SK-N-SH treated with all-trans-retinoic acid at 6 μM for 48 hours (cell line): ENCODE results near the gene CNGA4.

Source experiments
- ATAC-seq: fragments of 200-7000 bp; cut with Tn5 transposase; 3 replicates; pipeline ENCODE4 v1.9.1; 2020; ENCODE audit warnings: mild to moderate bottlenecking, moderate library complexity
- ARNTL ChIP-seq: fragments of 450-650 bp; formaldehyde crosslinking; IDR thresholded peaks from 2 replicates; pipeline ENCODE4 v1.5.0; 2020; ENCODE audit warnings: low read depth, mild to moderate bottlenecking, moderate library complexity, borderline replicate concordance
- BACH2 ChIP-seq: fragments of 250-450 bp; sonication (Bioruptor Pico); IDR thresholded peaks from 2 replicates; pipeline ENCODE4 v1.9.0; 2021; ENCODE audit warnings: mild to moderate bottlenecking, borderline replicate concordance
- CSDC2 ChIP-seq: fragments of 250-450 bp; sonication (Bioruptor Pico); IDR thresholded peaks from 2 replicates; pipeline ENCODE4 v1.5.0; 2020; ENCODE audit warnings: mild to moderate bottlenecking, moderate library complexity
- ESRRG ChIP-seq: fragments of 250-450 bp; sonication (Bioruptor Pico); IDR thresholded peaks from 2 replicates; pipeline ENCODE4 v1.6.1; 2021; ENCODE audit warnings: mild to moderate bottlenecking
- GLIS3 ChIP-seq: fragments of 250-450 bp; sonication (Bioruptor Pico); IDR thresholded peaks from 2 replicates; pipeline ENCODE4 v1.5.0; 2020; ENCODE audit warnings: mild to moderate bottlenecking, moderate library complexity
- ISL1 ChIP-seq: fragments of 250-450 bp; sonication (Bioruptor Pico); IDR thresholded peaks from 2 replicates; pipeline ENCODE4 v2.1.2; 2022; ENCODE audit warnings: mild to moderate bottlenecking, moderate library complexity
- OSR1 ChIP-seq: fragments of 250-450 bp; sonication (Bioruptor Pico); IDR thresholded peaks from 2 replicates; pipeline ENCODE4 v1.8.0; 2022; ENCODE audit warnings: moderate library complexity, mild to moderate bottlenecking, inconsistent platforms
- PPARA ChIP-seq: fragments of 250-450 bp; sonication (Bioruptor Pico); IDR thresholded peaks from 2 replicates; pipeline ENCODE4 v1.5.0; 2020; ENCODE audit warnings: mild to moderate bottlenecking, borderline replicate concordance
- RARB ChIP-seq: fragments of 250-450 bp; sonication (Bioruptor Pico); IDR thresholded peaks from 2 replicates; pipeline ENCODE4 v1.8.0; 2021; ENCODE audit warnings: mild to moderate bottlenecking, moderate library complexity
- SNAI2 ChIP-seq: fragments of 250-450 bp; sonication (Bioruptor Pico); IDR thresholded peaks from 2 replicates; pipeline ENCODE4 v1.5.0; 2020; ENCODE audit warnings: mild to moderate bottlenecking, moderate library complexity
- TCF4 ChIP-seq: fragments of 250-450 bp; sonication (Bioruptor Pico); IDR thresholded peaks from 2 replicates; pipeline ENCODE4 v1.8.0; 2021; ENCODE audit warnings: mild to moderate bottlenecking, moderate library complexity, borderline replicate concordance
- ZC3H10 ChIP-seq: fragments of 250-450 bp; sonication (Bioruptor Pico); IDR thresholded peaks from 2 replicates; pipeline ENCODE4 v1.5.1; 2021; ENCODE audit warnings: mild to moderate bottlenecking, moderate library complexity
- ZFP3 ChIP-seq: fragments of 250-450 bp; sonication (Bioruptor Pico); IDR thresholded peaks from 2 replicates; pipeline ENCODE4 v1.5.0; 2020; ENCODE audit warnings: mild to moderate bottlenecking, moderate library complexity
- ZFP30 ChIP-seq: fragments of 450-650 bp; formaldehyde crosslinking; IDR thresholded peaks from 2 replicates; pipeline ENCODE4 v1.5.0; 2022; ENCODE audit warnings: mild to moderate bottlenecking, moderate library complexity
- ZNF565 ChIP-seq: fragments of 450-650 bp; formaldehyde crosslinking; conservative IDR thresholded peaks from 2 replicates; pipeline ENCODE4 v1.5.0; 2020; ENCODE audit warnings: low read depth, mild to moderate bottlenecking, moderate library complexity
- ZNF70 ChIP-seq: fragments of 450-650 bp; formaldehyde crosslinking; IDR thresholded peaks from 2 replicates; pipeline ENCODE4 v1.5.0; 2020; ENCODE audit warnings: mild to moderate bottlenecking, moderate library complexity
- ZNF8 ChIP-seq: fragments of 450-650 bp; formaldehyde crosslinking; IDR thresholded peaks from 2 replicates; pipeline ENCODE4 v1.5.0; 2020; ENCODE audit warnings: mild to moderate bottlenecking, moderate library complexity
- TF ChIP-seq, protein P1 (sequence below): fragments of 250-450 bp; sonication (Bioruptor Pico); IDR thresholded peaks from 2 replicates; pipeline ENCODE4 v1.8.0; 2020; ENCODE audit warnings: mild to moderate bottlenecking, moderate library complexity, borderline replicate concordance
- TF ChIP-seq, protein P2 (sequence below): fragments of 250-450 bp; sonication (Bioruptor Pico); IDR thresholded peaks from 2 replicates; pipeline ENCODE4 v1.5.0; 2020; ENCODE audit warnings: mild to moderate bottlenecking, moderate library complexity
- TF ChIP-seq, protein P3 (sequence below): fragments of 250-450 bp; sonication (Bioruptor Pico); IDR thresholded peaks from 2 replicates; pipeline ENCODE4 v1.5.1; 2020; ENCODE audit warnings: low read depth, mild to moderate bottlenecking, moderate library complexity
- TF ChIP-seq, protein P4 (sequence below): fragments of 250-450 bp; sonication (Bioruptor Pico); IDR thresholded peaks from 2 replicates; pipeline ENCODE4 v1.5.1; 2021; ENCODE audit warnings: mild to moderate bottlenecking, moderate library complexity

Gene CNGA4

DNA sequence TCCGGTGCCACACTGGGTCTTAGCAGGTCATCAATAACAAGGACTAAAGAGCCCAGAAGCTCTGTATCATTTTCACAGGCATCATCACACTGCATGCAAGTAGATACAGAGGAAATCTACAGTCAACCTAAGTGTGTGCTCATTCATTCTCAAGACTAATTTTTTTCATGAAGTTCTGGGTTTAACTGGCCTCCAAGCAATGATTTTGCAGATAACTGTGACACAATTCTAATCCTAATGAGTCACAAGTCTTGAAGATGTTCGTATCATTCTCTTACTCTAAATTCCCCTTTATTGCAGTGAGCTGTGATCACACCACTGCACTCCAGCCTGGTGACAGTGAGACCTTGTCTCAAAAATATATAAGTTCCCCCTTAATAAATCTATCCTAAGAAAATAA, 37.4 kb upstream of the CNGA4 start:
- TF ChIP-seq ZFP3 (CRISPR knock-in tag) (no peak), RARB (CRISPR knock-in tag) (no peak), BACH2 (no peak), CSDC2 (no peak), GLIS3 (CRISPR knock-in tag) (no peak), ZC3H10 (CRISPR knock-in tag) (no peak), PPARA (CRISPR knock-in tag) (no peak), ZNF70 (CRISPR knock-in tag) (no peak), ZNF8 (CRISPR knock-in tag) (no peak), ISL1 (CRISPR knock-in tag) (no peak), ARNTL (CRISPR knock-in tag) (no peak), ZFP30 (no peak), ESRRG (CRISPR knock-in tag) (no peak), TCF4 (CRISPR knock-in tag) (no peak), SNAI2 (CRISPR knock-in tag) (no peak)
- TF ChIP-seq, protein P1, sequence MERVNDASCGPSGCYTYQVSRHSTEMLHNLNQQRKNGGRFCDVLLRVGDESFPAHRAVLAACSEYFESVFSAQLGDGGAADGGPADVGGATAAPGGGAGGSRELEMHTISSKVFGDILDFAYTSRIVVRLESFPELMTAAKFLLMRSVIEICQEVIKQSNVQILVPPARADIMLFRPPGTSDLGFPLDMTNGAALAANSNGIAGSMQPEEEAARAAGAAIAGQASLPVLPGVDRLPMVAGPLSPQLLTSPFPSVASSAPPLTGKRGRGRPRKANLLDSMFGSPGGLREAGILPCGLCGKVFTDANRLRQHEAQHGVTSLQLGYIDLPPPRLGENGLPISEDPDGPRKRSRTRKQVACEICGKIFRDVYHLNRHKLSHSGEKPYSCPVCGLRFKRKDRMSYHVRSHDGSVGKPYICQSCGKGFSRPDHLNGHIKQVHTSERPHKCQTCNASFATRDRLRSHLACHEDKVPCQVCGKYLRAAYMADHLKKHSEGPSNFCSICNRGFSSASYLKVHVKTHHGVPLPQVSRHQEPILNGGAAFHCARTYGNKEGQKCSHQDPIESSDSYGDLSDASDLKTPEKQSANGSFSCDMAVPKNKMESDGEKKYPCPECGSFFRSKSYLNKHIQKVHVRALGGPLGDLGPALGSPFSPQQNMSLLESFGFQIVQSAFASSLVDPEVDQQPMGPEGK (CRISPR knock-in tag): no peak
- TF ChIP-seq, protein P2, sequence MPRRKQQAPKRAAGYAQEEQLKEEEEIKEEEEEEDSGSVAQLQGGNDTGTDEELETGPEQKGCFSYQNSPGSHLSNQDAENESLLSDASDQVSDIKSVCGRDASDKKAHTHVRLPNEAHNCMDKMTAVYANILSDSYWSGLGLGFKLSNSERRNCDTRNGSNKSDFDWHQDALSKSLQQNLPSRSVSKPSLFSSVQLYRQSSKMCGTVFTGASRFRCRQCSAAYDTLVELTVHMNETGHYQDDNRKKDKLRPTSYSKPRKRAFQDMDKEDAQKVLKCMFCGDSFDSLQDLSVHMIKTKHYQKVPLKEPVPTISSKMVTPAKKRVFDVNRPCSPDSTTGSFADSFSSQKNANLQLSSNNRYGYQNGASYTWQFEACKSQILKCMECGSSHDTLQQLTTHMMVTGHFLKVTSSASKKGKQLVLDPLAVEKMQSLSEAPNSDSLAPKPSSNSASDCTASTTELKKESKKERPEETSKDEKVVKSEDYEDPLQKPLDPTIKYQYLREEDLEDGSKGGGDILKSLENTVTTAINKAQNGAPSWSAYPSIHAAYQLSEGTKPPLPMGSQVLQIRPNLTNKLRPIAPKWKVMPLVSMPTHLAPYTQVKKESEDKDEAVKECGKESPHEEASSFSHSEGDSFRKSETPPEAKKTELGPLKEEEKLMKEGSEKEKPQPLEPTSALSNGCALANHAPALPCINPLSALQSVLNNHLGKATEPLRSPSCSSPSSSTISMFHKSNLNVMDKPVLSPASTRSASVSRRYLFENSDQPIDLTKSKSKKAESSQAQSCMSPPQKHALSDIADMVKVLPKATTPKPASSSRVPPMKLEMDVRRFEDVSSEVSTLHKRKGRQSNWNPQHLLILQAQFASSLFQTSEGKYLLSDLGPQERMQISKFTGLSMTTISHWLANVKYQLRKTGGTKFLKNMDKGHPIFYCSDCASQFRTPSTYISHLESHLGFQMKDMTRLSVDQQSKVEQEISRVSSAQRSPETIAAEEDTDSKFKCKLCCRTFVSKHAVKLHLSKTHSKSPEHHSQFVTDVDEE: no peak
- TF ChIP-seq, protein P3, sequence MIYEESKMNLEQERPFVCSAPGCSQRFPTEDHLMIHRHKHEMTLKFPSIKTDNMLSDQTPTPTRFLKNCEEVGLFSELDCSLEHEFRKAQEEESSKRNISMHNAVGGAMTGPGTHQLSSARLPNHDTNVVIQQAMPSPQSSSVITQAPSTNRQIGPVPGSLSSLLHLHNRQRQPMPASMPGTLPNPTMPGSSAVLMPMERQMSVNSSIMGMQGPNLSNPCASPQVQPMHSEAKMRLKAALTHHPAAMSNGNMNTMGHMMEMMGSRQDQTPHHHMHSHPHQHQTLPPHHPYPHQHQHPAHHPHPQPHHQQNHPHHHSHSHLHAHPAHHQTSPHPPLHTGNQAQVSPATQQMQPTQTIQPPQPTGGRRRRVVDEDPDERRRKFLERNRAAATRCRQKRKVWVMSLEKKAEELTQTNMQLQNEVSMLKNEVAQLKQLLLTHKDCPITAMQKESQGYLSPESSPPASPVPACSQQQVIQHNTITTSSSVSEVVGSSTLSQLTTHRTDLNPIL (CRISPR knock-in tag): no peak
- no peak for ATAC-seq

DNA sequence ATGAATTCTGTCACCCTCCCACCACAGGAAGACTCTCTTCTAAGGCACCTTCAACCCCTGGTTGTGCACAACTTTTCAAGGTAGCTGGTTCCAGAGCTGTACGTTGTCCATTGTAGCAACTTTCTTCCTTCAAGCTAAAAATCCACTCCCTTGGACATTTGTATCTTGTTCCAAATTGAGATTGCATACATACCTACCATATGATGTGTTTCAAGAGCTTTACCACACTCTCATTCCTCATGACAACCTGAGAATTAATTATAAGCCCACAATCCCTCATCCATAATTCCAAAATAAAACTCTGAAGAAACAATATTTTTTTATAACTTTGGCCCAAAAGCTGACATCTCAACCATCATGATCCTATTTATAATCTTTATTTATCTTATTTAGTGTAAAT, 36.8 kb upstream of the CNGA4 start:
- ATAC-seq: no peak
- TF ChIP-seq, protein P2: no peak
- no peak for TF ChIP-seq SNAI2 (CRISPR knock-in tag)
- TF ChIP-seq GLIS3 (CRISPR knock-in tag): no peak
- no peak for TF ChIP-seq ISL1 (CRISPR knock-in tag)
- TF ChIP-seq ZC3H10 (CRISPR knock-in tag): no peak
- TF ChIP-seq, protein P1 (CRISPR knock-in tag): no peak
- no peak for TF ChIP-seq OSR1 (CRISPR knock-in tag)
- TF ChIP-seq ZNF8 (CRISPR knock-in tag): no peak
- TF ChIP-seq ZFP30: no peak
- TF ChIP-seq, protein P3 (CRISPR knock-in tag): no peak
- no peak for TF ChIP-seq RARB (CRISPR knock-in tag)
- no peak for TF ChIP-seq ZNF565 (CRISPR knock-in tag)
- TF ChIP-seq, protein P4, sequence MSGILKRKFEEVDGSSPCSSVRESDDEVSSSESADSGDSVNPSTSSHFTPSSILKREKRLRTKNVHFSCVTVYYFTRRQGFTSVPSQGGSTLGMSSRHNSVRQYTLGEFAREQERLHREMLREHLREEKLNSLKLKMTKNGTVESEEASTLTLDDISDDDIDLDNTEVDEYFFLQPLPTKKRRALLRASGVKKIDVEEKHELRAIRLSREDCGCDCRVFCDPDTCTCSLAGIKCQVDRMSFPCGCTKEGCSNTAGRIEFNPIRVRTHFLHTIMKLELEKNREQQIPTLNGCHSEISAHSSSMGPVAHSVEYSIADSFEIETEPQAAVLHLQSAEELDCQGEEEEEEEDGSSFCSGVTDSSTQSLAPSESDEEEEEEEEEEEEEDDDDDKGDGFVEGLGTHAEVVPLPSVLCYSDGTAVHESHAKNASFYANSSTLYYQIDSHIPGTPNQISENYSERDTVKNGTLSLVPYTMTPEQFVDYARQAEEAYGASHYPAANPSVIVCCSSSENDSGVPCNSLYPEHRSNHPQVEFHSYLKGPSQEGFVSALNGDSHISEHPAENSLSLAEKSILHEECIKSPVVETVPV: no peak
